GM10248 (cell line): Measurements from ENCODE around the gene BRSK2.

Source experiments
- CTCF ChIA-PET: fragments of 300-600 bp; sonication (Branson Sonifier 250); formaldehyde crosslinking; extraction: SDS; loops from one replicate; lab custom pipeline; 2021; ENCODE audit warnings: antibody characterized with exemption; lab: Yijun Ruan, JAX
- POLR2A ChIA-PET: fragments of 350-650 bp; sonication (Branson Sonifier 250); formaldehyde crosslinking; extraction: SDS; loops from one replicate; lab custom pipeline; 2020; ENCODE audit warnings: antibody characterized with exemption; lab: Yijun Ruan, JAX
- DNase-seq: peaks from one replicate; pipeline ENCODE4 v3.0.0; 2012; ENCODE audit errors: extremely low spot score
- CTCF ChIP-seq: IDR thresholded peaks from 2 replicates; pipeline ENCODE4 v1.5.1; 2012; ENCODE audit warnings: mild to moderate bottlenecking, low read depth; ENCODE audit errors: extremely low read depth, missing control alignments, control extremely low read depth

BRSK2 gene

GRCh38 chr11:1442163-1442562 lies 52.4 kb downstream of the BRSK2 start:
- ChIA-PET POLR2A (no interaction called here), CTCF (no interaction called here)
- TF ChIP-seq CTCF, result no peak
- DNase-seq, result no peak

GRCh38 chr11:1442807-1443366 lies 53.2 kb downstream of the BRSK2 start:
- no peak for TF ChIP-seq CTCF
- POLR2A ChIA-PET, result no interaction called here
- CTCF ChIA-PET, result no interaction called here
- DNase-seq, result no peak

GRCh38 chr11:1443737-1444136 lies 54.0 kb downstream of the BRSK2 start:
- ChIA-PET POLR2A (no interaction called here), CTCF (no interaction called here)
- DNase-seq, result no peak
- TF ChIP-seq CTCF, result no peak

- ChIA-PET POLR2A (no interaction called here), CTCF (no interaction called here)
- no peak for TF ChIP-seq CTCF
- DNase-seq, result no peak
These were observed 54.6 kb downstream of the BRSK2 start for GRCh38 chr11:1444321-1444720.

GRCh38 chr11:1444823-1445422 lies 55.2 kb downstream of the BRSK2 start:
- no peak for TF ChIP-seq CTCF
- CTCF ChIA-PET, result no interaction called here
- POLR2A ChIA-PET, result no interaction called here
- no peak for DNase-seq

- POLR2A ChIA-PET, result no interaction called here
- TF ChIP-seq CTCF, result no peak
- CTCF ChIA-PET, result no interaction called here
- DNase-seq, result no peak
These were observed 56.2 kb downstream of the BRSK2 start for GRCh38 chr11:1445741-1446445.
